ENCODE data around the gene CCNG1. TPM values are rescaled to one million over a fixed set of nuclear protein-coding genes. Genes with fewer than 3 reads are reported as not detected.

Gene CCNG1
- polyA plus RNA-seq, 4 donors, result 126 to 304 (median 264) TPM

- DNase-seq (no peak), FAIRE-seq (no peak)
- H3K36me3 ChIP-seq (ENCODE audit: control insufficient read depth in 3 of 3, insufficient read depth in 2 of 3, low read depth in 1 of 3, low read length in 3 of 3), result peaks cover 0 to 12% (median 0%) of the 10 kb centered on the region in 3 donors
- no peak overlapping the region for H3K4me3 ChIP-seq (ENCODE audit: low read depth in 1 of 3, low read length in 3 of 3)
- H3K9me3 ChIP-seq (ENCODE audit: control insufficient read depth in 2 of 2, insufficient read depth in 1 of 2, low read depth in 1 of 2, low read length in 1 of 2), result no peaks in the 10 kb centered on the region
- H3K27me3 ChIP-seq (ENCODE audit: control insufficient read depth in 3 of 3, insufficient read depth in 3 of 3, low read length in 3 of 3), result no peaks in the 10 kb centered on the region
- 67 to 83% (median 78%) methylated on average over 2 of the region's 2 CpGs for WGBS, 3 donors
- no peak overlapping the region for H3K27ac ChIP-seq (ENCODE audit: low read depth in 1 of 3, low read length in 2 of 3)
- peaks cover 0 to 2% (median 0%) of the 10 kb centered on the region in 3 donors for H3K4me1 ChIP-seq (ENCODE audit: control insufficient read depth in 3 of 3, insufficient read depth in 2 of 3, low read depth in 1 of 3, low read length in 2 of 3)
These were observed 41.0 kb downstream of the CCNG1 start for GRCh38 chr5:163478126-163478981.

GRCh38 chr5:163478982-163479271 is 41.5 kb downstream of the CCNG1 start:
- Histone ChIP-seq H3K9me3 (ENCODE audit: control insufficient read depth in 2 of 2, insufficient read depth in 1 of 2, low read depth in 1 of 2, low read length in 1 of 2) (no peaks in the 10 kb centered on the region), H3K27ac (ENCODE audit: low read depth in 1 of 3, low read length in 2 of 3) (no peak overlapping the region), H3K4me1 (ENCODE audit: control insufficient read depth in 3 of 3, insufficient read depth in 2 of 3, low read depth in 1 of 3, low read length in 2 of 3) (peaks cover 0 to 2% (median 0%) of the 10 kb centered on the region in 3 donors), H3K36me3 (ENCODE audit: control insufficient read depth in 3 of 3, insufficient read depth in 2 of 3, low read depth in 1 of 3, low read length in 3 of 3) (peaks cover 0 to 12% (median 0%) of the 10 kb centered on the region in 3 donors), H3K4me3 (ENCODE audit: low read depth in 1 of 3, low read length in 3 of 3) (no peak overlapping the region), H3K27me3 (ENCODE audit: control insufficient read depth in 3 of 3, insufficient read depth in 3 of 3, low read length in 3 of 3) (no peaks in the 10 kb centered on the region)
- FAIRE-seq (no peak), DNase-seq (no peak)
- 93 to 100% (median 100%) methylated on average over 1 of the region's 1 CpG for WGBS, 3 donors

GRCh38 chr5:163489055-163489744 is 51.8 kb downstream of the CCNG1 start:
- no peak overlapping the region for H3K4me3 ChIP-seq (ENCODE audit: low read depth in 1 of 3, low read length in 3 of 3)
- DNase-seq (peak; percentile 20 to 48), FAIRE-seq (no peak)
- peaks cover 0 to 2% (median 0%) of the 10 kb centered on the region in 3 donors for H3K36me3 ChIP-seq (ENCODE audit: control insufficient read depth in 3 of 3, insufficient read depth in 2 of 3, low read depth in 1 of 3, low read length in 3 of 3)
- peaks cover 0 to 10% (median 0%) of the 10 kb centered on the region in 3 donors for H3K4me1 ChIP-seq (ENCODE audit: control insufficient read depth in 3 of 3, insufficient read depth in 2 of 3, low read depth in 1 of 3, low read length in 2 of 3)
- H3K9me3 ChIP-seq (ENCODE audit: control insufficient read depth in 2 of 2, insufficient read depth in 1 of 2, low read depth in 1 of 2, low read length in 1 of 2), result no peaks in the 10 kb centered on the region
- 91 to 93% (median 92%) methylated on average over 6 of the region's 6 CpGs for WGBS, 3 donors
- H3K27ac ChIP-seq (ENCODE audit: low read depth in 1 of 3, low read length in 2 of 3), result peak overlapping the region in 1 of 3 donors; percentile 61
- no peaks in the 10 kb centered on the region for H3K27me3 ChIP-seq (ENCODE audit: control insufficient read depth in 3 of 3, insufficient read depth in 3 of 3, low read length in 3 of 3)

- no peak for FAIRE-seq
These were observed 52.3 kb downstream of the CCNG1 start for GRCh38 chr5:163489745-163490075.

More at GRCh38 chr5:163489745-163490075, 52.3 kb downstream of the CCNG1 start:
- no peaks in the 10 kb centered on the region for H3K27me3 ChIP-seq (ENCODE audit: control insufficient read depth in 3 of 3, insufficient read depth in 3 of 3, low read length in 3 of 3)
- WGBS, 3 donors, result 68 to 84% (median 78%) methylated on average over 3 of the region's 3 CpGs
- H3K4me3 ChIP-seq (ENCODE audit: low read depth in 1 of 3, low read length in 3 of 3), result no peak overlapping the region
- DNase-seq, result no peak
- H3K9me3 ChIP-seq (ENCODE audit: control insufficient read depth in 2 of 2, insufficient read depth in 1 of 2, low read depth in 1 of 2, low read length in 1 of 2), result no peaks in the 10 kb centered on the region
- H3K36me3 ChIP-seq (ENCODE audit: control insufficient read depth in 3 of 3, insufficient read depth in 2 of 3, low read depth in 1 of 3, low read length in 3 of 3), result peaks cover 0 to 2% (median 0%) of the 10 kb centered on the region in 3 donors
- peak overlapping the region in 1 of 3 donors; percentile 61 for H3K27ac ChIP-seq (ENCODE audit: low read depth in 1 of 3, low read length in 2 of 3)
- H3K4me1 ChIP-seq (ENCODE audit: control insufficient read depth in 3 of 3, insufficient read depth in 2 of 3, low read depth in 1 of 3, low read length in 2 of 3), result peaks cover 0 to 10% (median 0%) of the 10 kb centered on the region in 3 donors

Other genes starting within 250 kb of the CCNG1 start
- 10 to 100 TPM in 2 of 4 donors, 1 to 10 TPM in 2; 4.1 to 22.2 (median 7.6) TPM for gene NUDCD2, start 22.5 kb downstream of the CCNG1 start, polyA plus RNA-seq
- gene HMMR, start 23.0 kb downstream of the CCNG1 start, polyA plus RNA-seq, result 10 to 100 TPM in 2 of 4 donors, 1 to 10 TPM in 2; 1.1 to 22.5 (median 7.0) TPM
- 100 to 1,000 TPM in 1 of 4 donors, 10 to 100 TPM in 3; 71.5 to 110 (median 83.1) TPM for gene MAT2B, start 68.0 kb downstream of the CCNG1 start, polyA plus RNA-seq

All from small intestine (tissue), 7 donors.